ENCODE measurements around the gene PLEKHM2. TPM values are rescaled to one million over a fixed set of nuclear protein-coding genes. Genes with fewer than 3 reads are reported as not detected.

PLEKHM2 gene
- total RNA-seq, 8 experiments from 2014 or later: 23.7 to 45.7 (median 33.4) TPM

DNA sequence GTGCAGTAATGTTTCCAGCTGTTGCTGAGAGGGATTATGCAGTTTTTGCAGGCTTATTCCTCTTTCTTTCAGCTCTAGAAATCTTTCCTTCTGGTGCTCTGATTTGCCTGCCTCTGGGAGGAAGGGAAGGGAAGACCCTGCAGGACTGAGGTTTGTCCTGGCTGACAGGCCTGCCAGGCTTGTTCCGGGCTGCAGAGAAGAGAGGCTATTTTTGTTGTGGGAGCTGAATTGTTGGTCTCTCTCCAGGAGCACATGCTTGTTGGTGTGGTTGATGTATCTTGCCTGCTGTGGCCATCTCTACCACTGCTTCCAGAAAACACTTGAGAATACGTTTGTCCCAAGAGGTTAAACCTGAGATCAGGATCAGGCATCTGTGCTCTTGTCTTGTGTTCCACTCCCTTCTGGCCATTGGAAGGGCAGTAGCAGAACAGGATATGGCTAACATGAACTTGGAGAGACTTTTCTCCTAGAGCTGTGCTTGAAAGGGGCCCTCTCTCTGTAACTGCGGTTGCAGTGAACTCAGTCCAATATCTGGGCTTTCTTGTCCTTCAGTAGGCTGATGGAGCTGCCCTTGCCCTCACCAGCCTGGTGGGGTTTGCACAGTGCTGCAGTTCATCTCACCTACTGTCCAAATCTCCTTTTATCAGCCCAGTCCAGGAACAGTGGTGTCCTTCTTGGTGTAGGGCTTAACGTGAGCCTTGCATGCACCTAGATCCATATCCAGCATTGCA lies 30.5 kb downstream of the PLEKHM2 start:
- peak in 2 of 8 experiments; percentile 60 to 77 for ATAC-seq (replicated peaks in 6 of 8)

DNA sequence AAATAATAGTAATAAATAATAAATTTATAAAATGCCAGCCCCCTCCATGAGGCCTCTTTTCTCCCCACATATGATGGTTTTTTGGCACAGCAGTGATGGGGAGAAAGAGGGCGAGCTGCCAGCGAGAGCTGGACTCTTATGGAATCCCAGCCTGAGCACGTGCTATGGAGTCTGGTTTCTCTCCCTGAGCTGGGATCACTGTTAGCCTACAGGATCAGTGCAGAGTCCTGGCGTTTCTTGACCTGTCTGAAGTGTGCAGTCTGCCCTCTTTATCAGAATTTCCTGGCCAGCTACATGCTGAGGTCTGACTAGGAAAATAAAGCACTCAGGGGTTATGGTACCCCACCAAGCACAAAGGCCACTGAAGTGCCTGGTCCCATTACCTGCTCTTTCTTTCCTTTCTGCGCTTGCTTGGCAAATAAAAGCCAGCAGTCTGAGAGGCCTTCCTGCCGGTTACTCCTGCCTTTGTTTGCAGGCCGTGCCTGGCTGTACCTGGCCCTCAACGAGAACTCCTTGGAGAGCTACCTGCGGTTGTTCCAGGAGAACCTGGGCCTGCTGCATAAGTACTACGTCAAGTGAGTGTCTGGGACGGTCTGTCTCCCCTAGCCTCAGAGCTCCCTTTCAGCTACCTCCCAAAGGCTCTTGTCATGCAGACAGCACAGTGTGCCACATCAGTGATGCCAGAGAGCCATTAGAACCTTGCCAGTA lies 33.5 kb downstream of the PLEKHM2 start:
- H3K27ac ChIP-seq: no peak overlapping the region
- no peak for ATAC-seq (replicated peaks in 6 of 8)
- no peak overlapping the region for H3K4me3 ChIP-seq
- WGBS, 10 experiments: 83 to 100% (median 97%) methylated on average over 1 to 11 of the region's 11 CpGs; no CpG with 5 or more reads in 2 of the 10 experiments
- in situ Hi-C loops (cut with MboI; ENCODE audit: low pct_unique_long_range_greater_than_20kb in 2 of 9, low sequenced_read_pairs in 9 of 9, unreplicated experiment in 9 of 9): no loop called here
- H3K4me1 ChIP-seq (replicated peaks in 1 of 2): no peaks in the 10 kb centered on the region

More for the DNA sequence above, 30.5 kb downstream of the PLEKHM2 start:
- H3K27ac ChIP-seq: no peak overlapping the region
- no peak overlapping the region for H3K4me3 ChIP-seq
- in situ Hi-C loops (cut with MboI; ENCODE audit: low pct_unique_long_range_greater_than_20kb in 2 of 9, low sequenced_read_pairs in 9 of 9, unreplicated experiment in 9 of 9): no loop called here
- no peaks in the 10 kb centered on the region for H3K4me1 ChIP-seq (replicated peaks in 1 of 2)
- 21 to 100% (median 83%) methylated on average over 1 to 4 of the region's 4 CpGs; no CpG with 5 or more reads in 2 of the 10 experiments for WGBS, 10 experiments

DNA sequence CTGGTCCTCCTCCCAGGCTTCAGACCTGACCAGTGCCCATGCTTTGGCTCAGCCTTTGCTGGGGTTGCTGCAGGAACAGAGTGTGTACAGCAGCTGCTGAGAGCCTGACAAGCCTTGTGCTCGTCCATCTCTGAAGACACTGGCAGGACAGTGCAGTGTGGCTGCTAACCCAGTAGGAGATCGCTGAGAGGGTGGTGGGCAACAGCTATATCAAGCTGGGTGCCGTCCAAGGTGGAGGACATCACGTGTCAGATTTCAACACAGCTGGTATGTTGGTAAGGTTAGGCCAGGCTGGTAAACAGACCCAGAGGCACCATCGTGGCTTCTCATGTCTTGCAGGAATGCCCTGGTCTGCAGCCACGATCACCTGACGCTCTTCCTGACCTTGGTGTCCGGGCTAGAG lies 34.1 kb downstream of the PLEKHM2 start:
- Histone ChIP-seq H3K4me1 (replicated peaks in 1 of 2) (no peaks in the 10 kb centered on the region), H3K4me3 (no peak overlapping the region), H3K27ac (no peak overlapping the region)
- in situ Hi-C loops (cut with MboI; ENCODE audit: low pct_unique_long_range_greater_than_20kb in 2 of 9, low sequenced_read_pairs in 9 of 9, unreplicated experiment in 9 of 9): no loop called here
- WGBS, 10 experiments: 73 to 100% (median 100%) methylated on average over 1 to 5 of the region's 8 CpGs; no CpG with 5 or more reads in 2 of the 10 experiments
- no peak for ATAC-seq (replicated peaks in 6 of 8)

DNA sequence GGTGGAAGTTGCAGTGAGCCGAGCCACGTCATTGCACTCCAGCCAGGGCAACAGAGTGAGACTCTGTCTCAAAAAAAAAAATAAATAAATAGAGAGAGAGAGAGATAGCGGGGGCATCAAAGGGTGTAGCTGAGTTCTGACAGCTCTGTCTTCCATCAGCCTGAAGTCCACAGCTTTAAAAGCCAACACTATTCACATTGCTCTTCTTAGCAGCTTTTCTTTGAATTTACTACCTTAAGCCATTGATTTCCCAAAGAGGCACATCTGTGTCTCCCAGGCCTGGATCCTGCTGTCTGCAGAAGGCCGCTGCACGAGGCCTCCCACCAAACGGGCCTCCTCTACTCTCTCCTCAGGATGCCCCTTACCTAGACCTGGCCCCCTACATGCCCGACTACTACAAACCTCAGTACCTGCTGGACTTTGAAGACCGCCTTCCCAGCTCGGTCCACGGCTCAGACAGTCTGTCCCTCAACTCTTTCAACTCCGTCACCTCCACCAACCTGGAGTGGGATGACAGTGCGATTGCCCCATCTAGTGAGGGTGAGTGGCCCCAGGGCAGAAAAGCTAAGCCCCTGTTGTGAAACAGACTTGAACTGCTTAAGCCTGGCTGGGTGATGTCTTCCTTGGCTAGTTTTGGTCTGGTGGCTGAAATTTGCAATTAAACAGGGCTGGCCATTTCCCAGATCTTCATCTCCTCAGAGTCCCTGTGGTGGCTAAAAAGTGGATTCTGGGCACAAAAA lies 35.4 kb downstream of the PLEKHM2 start:
- no peak for ATAC-seq (replicated peaks in 6 of 8)
- Histone ChIP-seq H3K27ac (no peak overlapping the region), H3K4me1 (replicated peaks in 1 of 2) (no peaks in the 10 kb centered on the region), H3K4me3 (no peak overlapping the region)
- in situ Hi-C loops (cut with MboI; ENCODE audit: low pct_unique_long_range_greater_than_20kb in 2 of 9, low sequenced_read_pairs in 9 of 9, unreplicated experiment in 9 of 9): no loop called here
- WGBS, 10 experiments: 64 to 100% (median 92%) methylated on average over 1 to 12 of the region's 12 CpGs

DNA sequence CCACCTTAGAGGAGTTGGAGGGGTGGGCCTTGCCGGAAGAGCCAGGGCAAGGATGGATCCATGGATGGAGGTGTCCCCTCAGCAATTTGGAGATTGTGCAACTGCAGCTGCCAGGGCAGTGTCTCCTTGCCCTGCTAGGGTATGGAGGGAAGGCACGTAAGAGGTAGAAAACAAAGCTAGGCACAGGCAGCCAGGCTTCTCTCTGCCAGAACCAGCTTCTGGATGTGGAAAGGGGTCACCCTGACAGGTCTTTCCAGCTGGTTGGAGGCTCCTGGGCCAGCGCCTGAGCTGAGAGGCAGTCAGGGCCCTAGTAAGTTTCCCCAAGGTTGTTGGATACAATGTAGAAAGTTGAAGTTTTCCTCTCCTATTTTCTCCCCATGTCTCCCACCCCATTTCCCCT lies 36.7 kb downstream of the PLEKHM2 start:
- H3K27ac ChIP-seq: no peak overlapping the region
- no peak for ATAC-seq (replicated peaks in 6 of 8)
- in situ Hi-C loops (cut with MboI; ENCODE audit: low pct_unique_long_range_greater_than_20kb in 2 of 9, low sequenced_read_pairs in 9 of 9, unreplicated experiment in 9 of 9): no loop called here
- H3K4me3 ChIP-seq: no peak overlapping the region
- no peaks in the 10 kb centered on the region for H3K4me1 ChIP-seq (replicated peaks in 1 of 2)
- 79 to 100% (median 92%) methylated on average over 1 to 2 of the region's 3 CpGs; no CpG with 5 or more reads in 4 of the 10 experiments for WGBS, 10 experiments

DNA sequence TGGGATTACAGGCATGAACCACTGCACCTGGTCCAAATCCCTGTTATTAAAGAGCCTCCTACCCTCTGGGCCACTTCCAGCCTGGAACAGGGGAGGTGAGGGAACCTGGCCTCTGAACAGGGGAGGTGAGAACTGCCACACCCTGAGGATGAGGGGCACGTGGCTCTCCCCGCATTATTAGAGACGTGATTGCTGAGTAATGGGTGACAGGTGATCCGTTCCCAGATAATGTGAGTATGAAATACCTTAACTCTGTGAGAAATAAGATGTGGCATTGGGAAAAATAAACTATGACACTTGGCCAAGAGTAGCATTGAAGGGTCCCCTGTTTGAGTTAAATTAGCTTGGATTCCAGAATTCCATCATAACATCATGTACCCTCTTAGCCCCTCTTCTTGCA lies 38.3 kb downstream of the PLEKHM2 start:
- Histone ChIP-seq H3K4me3 (no peak overlapping the region), H3K27ac (no peak overlapping the region), H3K4me1 (replicated peaks in 1 of 2) (no peaks in the 10 kb centered on the region)
- no peak for ATAC-seq (replicated peaks in 6 of 8)
- in situ Hi-C loops (cut with MboI; ENCODE audit: low pct_unique_long_range_greater_than_20kb in 2 of 9, low sequenced_read_pairs in 9 of 9, unreplicated experiment in 9 of 9): no loop called here
- WGBS, 10 experiments: 71 to 100% (median 95%) methylated on average over 1 to 4 of the region's 4 CpGs; no CpG with 5 or more reads in 6 of the 10 experiments

DNA sequence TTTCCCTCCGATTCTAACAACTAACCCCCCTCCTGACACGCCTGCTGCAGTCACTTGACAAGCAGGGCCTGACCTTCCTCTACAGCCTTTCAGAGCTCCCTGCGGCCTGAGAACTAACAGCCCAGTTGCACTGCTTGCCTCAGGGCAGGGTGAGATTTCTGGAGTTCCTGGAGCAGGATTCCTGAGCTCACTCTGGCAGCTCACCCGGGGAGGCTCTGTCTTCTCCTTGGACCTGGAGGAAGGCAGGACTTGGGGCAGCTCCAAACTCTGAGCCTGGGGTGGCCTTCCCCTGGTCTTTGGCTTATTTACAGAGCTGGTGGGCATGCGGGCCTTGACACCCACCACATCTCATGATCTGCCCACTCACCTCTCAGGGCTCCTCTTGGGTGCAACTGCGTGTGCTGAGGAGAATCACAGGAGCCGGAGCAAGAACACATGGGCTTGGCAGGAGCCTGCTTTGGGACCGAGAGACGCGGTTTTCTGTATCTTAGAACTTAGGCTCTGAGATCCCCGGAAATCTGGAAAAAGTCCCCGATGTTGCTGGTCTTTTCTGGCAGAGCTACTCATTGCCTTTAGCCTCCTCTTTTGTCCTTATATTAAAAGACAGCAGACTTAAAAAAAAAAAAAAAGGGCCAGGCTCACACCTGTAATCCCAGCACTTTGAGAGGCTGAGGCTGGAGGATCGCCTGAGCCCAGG lies 38.9 kb downstream of the PLEKHM2 start:
- no peak overlapping the region for H3K27ac ChIP-seq
- ATAC-seq (replicated peaks in 6 of 8): peak in 2 of 8 experiments; percentile 34 to 46
- in situ Hi-C loops (cut with MboI; ENCODE audit: low pct_unique_long_range_greater_than_20kb in 2 of 9, low sequenced_read_pairs in 9 of 9, unreplicated experiment in 9 of 9): no loop called here
- H3K4me1 ChIP-seq (replicated peaks in 1 of 2): no peaks in the 10 kb centered on the region
- 80 to 100% (median 94%) methylated on average over 1 to 13 of the region's 13 CpGs; no CpG with 5 or more reads in 1 of the 10 experiments for WGBS, 10 experiments
- no peak overlapping the region for H3K4me3 ChIP-seq

DNA sequence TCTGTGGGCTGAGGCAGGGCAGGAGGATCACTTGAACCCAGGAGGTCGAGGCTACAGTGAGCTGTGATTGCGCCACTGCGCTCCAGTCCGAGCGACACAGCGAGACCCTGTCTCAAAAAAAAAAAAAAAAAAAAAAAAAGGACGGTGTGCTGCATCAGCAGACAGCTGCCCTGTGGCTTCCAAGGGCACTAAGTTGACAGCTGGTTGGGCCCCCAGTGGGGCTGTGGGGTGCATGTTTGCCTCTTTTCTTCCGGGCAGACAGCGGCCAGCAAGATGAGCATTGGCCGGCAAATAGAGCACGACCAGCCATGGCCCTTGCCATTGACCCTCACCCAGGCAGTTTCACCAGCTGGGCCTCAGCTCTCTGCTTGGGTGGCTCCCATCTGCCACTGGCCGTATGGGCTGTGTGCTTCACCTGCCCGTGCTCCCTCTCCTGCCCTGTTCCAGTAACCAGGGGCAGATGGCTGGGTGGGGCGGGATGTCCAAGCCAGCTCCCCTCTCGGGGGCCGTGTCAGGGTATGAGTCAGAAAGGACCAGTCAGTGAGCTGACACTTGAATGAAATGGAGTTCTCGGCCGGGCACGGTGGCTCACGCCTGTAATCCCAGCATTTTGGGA lies 39.6 kb downstream of the PLEKHM2 start:
- peak in 6 of 8 experiments; percentile 16 to 65 (median 50) for ATAC-seq (replicated peaks in 6 of 8)
- H3K4me1 ChIP-seq (replicated peaks in 1 of 2): no peaks in the 10 kb centered on the region
- no peak overlapping the region for H3K4me3 ChIP-seq
- in situ Hi-C loops (cut with MboI; ENCODE audit: low pct_unique_long_range_greater_than_20kb in 2 of 9, low sequenced_read_pairs in 9 of 9, unreplicated experiment in 9 of 9): no loop called here
- WGBS, 10 experiments: 38 to 95% (median 76%) methylated on average over 1 to 10 of the region's 20 CpGs; no CpG with 5 or more reads in 3 of the 10 experiments
- no peak overlapping the region for H3K27ac ChIP-seq

DNA sequence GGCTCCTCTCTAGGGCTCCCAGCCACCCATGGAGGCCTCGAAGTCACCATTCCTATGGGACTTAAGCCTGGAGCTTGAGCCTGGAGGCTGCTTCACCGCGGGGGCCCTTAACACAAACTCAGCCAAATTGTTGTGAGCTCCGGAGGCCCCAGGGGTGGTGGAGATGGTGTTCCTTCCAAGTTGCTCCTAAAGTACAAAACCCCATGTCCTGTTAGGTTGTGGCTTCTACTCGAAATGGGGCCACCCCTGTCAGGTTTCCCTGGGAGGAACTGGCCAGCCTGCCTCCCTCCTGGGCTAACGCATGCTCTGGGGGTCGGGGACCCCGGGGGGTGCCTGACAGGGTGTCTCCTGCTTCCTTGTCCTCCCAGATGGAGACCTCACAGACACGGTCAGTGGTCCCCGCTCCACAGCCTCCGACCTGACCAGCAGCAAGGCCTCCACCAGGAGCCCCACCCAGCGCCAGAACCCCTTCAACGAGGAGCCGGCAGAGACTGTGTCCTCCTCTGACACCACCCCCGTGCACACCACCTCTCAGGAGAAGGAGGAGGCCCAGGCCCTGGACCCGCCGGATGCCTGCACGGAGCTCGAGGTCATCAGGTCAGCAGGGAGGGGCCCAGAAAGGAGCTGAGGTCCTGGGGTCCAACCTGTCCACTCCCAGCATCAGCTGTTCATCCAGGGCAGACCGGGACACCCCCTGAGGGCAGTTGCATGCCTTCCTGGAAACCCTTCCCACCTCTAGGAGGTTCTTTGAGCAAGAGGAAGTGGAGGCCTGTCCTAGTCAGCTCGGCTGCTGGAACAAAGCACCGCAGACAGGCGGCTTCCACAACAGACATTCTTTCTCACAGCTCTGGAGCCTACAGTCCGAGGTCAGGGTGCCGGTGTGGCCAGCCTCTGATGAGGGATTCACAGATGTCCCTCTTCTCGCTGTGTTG lies 41.1 kb downstream of the PLEKHM2 start:
- H3K4me1 ChIP-seq (replicated peaks in 1 of 2): no peaks in the 10 kb centered on the region
- peak in 1 of 8 experiments; percentile 18 for ATAC-seq (replicated peaks in 6 of 8)
- WGBS, 10 experiments: 50 to 93% (median 80%) methylated on average over 1 to 7 of the region's 26 CpGs; no CpG with 5 or more reads in 3 of the 10 experiments
- H3K27ac ChIP-seq: no peak overlapping the region
- no peak overlapping the region for H3K4me3 ChIP-seq
- in situ Hi-C loops (cut with MboI; ENCODE audit: low pct_unique_long_range_greater_than_20kb in 2 of 9, low sequenced_read_pairs in 9 of 9, unreplicated experiment in 9 of 9): no loop called here

DNA sequence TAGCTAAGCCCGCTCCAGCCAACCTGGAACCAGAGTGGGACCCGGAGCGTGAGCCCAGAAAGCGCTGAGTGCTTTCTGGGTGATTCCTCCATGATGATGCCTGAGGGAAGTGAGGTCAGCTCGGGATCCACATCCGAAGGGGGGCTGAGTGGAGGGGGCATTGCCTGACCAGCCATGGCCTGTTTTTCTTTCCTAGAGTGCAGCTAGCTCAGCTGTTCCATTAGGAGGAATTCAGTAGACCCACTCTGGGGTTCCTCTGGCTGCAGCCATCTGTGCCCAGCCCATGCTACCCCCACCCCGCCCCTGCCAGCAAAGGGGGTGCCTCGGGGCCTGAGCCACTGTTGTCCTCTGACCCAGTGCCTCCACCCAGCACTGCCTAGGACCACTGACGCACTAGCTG lies 42.4 kb downstream of the PLEKHM2 start:
- peak in 3 of 8 experiments; percentile 14 to 38 (median 24) for ATAC-seq (replicated peaks in 6 of 8)
- Histone ChIP-seq H3K27ac (no peak overlapping the region), H3K4me1 (replicated peaks in 1 of 2) (no peaks in the 10 kb centered on the region), H3K4me3 (no peak overlapping the region)
- in situ Hi-C loops (cut with MboI; ENCODE audit: low pct_unique_long_range_greater_than_20kb in 2 of 9, low sequenced_read_pairs in 9 of 9, unreplicated experiment in 9 of 9): no loop called here
- WGBS, 10 experiments: 95 to 100% (median 96%) methylated on average over 2 to 6 of the region's 9 CpGs; no CpG with 5 or more reads in 7 of the 10 experiments

DNA sequence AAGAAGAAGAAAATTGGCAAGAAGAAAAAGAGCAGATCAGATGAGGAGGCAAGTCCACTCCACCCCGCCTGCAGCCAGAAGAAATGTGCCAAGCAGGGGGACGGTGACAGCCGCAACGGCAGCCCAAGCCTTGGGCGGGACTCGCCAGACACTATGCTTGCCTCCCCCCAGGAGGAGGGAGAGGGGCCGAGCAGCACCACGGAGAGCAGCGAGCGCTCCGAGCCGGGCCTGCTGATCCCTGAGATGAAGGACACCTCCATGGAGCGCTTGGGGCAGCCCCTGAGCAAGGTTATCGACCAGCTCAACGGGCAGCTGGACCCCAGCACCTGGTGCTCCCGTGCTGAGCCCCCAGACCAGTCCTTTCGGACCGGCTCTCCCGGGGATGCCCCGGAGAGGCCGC lies 42.9 kb downstream of the PLEKHM2 start:
- no peak for ATAC-seq (replicated peaks in 6 of 8)
- WGBS, 10 experiments: 73 to 100% (median 88%) methylated on average over 1 to 9 of the region's 21 CpGs; no CpG with 5 or more reads in 5 of the 10 experiments
- H3K27ac ChIP-seq: no peak overlapping the region
- H3K4me3 ChIP-seq: no peak overlapping the region
- in situ Hi-C loops (cut with MboI; ENCODE audit: low pct_unique_long_range_greater_than_20kb in 2 of 9, low sequenced_read_pairs in 9 of 9, unreplicated experiment in 9 of 9): no loop called here
- no peaks in the 10 kb centered on the region for H3K4me1 ChIP-seq (replicated peaks in 1 of 2)
